NT2/D1 (cell line): ENCODE results near the gene SPDYE17.
"Not testable (repeated sequence)": the region's sequence is repeated elsewhere in the genome, so short reads cannot be mapped to it uniquely, and the experiment has no call there.

ENCODE experiments used
- DNase-seq: peaks from one replicate; pipeline ENCODE4 v3.0.0-alpha.2; 2011; ENCODE audit warnings: low read depth, low spot score
- H3K27me3 ChIP-seq: 2 replicates; pipeline ENCODE4 v1.6.0; 2011; ENCODE audit warnings: mild to moderate bottlenecking; ENCODE audit not compliant: insufficient read length, insufficient read depth
- H3K36me3 ChIP-seq: 2 replicates; pipeline ENCODE4 v1.6.1; 2011; ENCODE audit warnings: mild to moderate bottlenecking, low read length, mixed read lengths; ENCODE audit not compliant: insufficient read depth, insufficient read length
- H3K4me1 ChIP-seq: 2 replicates; pipeline ENCODE4 v1.5.1; 2011; ENCODE audit not compliant: insufficient read depth, insufficient read length
- H3K4me3 ChIP-seq: 2 replicates; pipeline ENCODE4 v1.5.1; 2011; ENCODE audit warnings: low read depth; ENCODE audit not compliant: insufficient read length
- H3K9ac ChIP-seq: 2 replicates; pipeline ENCODE4 v1.6.0; 2011; ENCODE audit warnings: low read depth; ENCODE audit not compliant: insufficient read length
- H3K9me3 ChIP-seq: 2 replicates; pipeline ENCODE4 v1.5.1; 2011; ENCODE audit warnings: mild to moderate bottlenecking, low read length; ENCODE audit not compliant: insufficient read depth

Gene SPDYE17

DNA sequence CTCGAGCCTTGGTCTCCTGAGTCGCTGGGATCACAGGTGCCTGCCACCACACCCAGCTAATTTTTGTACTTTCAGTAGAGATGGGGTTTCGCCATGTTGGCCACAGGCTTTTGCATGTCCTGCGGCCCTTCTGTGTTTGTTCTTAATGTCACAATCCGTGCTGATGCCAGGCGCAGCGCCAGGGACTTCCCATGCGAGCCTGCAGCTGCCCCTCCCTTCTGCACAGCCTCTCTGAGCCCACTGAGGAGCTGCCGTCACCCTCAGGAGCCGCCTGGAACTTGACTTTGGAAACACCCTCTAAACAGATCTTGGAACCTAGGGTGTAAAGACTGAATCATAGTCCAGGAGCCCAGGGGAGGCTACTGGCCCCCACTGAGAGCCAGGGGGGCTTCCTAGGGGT, 24.2 kb downstream of the SPDYE17 start:
- not testable (repeated sequence) for DNase-seq, H3K4me1 ChIP-seq, H3K9me3 ChIP-seq, H3K36me3 ChIP-seq, H3K9ac ChIP-seq, H3K27me3 ChIP-seq, H3K4me3 ChIP-seq

DNA sequence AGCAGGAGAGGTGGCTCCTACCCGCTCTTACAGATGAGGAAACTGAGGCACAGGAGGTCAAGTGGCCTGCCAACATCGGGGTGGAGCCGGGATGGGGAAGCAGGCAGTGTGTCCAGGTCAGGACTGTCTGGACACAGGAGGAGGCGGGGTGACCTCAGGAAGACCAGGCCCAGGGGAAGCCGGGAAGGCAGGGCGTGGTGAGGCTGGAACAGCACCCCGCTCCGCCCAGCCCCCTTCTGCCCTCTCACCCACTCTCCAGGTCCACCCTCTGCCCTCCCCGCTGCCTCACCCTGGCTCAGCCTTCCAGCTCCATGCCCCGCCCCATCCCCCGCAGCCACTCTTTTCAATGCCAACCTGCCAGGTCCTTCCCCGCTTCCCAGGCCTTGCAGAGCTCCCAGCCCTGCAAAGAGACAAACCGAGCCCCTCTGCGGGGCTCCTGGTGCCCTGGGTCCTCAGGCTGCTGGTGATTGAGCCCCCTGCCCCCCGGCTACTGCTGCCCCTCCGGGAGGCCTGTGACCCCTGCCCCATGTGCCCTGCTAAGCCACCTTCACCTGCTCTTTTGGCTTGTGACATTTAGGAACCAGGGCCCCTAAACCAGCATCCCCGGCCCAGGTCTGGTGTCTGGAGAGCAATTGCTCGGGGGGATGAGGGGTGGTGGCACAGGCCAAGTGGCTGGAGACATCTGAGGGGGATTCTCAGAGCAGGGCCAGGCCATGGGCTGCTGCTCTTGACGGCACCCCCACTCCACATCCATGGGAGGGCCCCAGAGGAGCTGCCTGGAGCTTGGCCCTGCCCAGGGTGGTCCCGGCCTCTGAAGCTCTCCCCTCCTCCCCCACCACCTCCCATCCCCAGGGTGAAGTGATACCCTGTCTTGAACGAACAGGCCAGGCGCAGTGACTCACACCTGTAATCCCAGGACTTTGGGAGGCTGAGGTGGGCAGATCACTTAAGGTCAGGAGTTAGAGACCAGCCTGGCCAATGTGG, 25.7 kb downstream of the SPDYE17 start:
- not testable (repeated sequence) for H3K27me3 ChIP-seq, H3K4me1 ChIP-seq, H3K9me3 ChIP-seq, H3K4me3 ChIP-seq, DNase-seq, H3K9ac ChIP-seq, H3K36me3 ChIP-seq

DNA sequence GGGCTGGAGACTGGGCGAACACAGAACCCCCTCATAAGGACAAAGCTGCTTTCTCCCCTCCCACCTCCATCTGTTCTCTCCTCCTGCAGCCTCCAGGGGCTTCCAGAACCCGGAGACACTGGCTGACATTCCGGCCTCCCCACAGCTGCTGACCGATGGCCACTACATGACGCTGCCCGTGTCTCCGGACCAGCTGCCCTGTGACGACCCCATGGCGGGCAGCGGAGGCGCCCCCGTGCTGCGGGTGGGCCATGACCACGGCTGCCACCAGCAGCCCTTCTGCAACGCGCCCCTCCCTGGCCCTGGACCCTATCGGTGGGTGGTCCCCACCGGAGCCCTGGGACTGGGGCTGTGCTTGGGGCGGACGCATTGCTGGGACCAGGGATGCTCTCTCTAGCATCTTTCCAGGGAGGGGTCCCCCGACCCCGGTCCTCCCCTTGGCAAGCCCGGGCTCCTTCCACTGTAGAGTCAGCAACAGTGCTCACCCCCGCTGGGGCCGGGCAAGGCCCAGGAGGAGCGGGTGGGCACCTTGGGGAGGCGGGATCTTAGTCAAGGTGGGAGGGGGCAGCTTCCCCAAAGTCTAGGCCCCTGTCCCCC, 26.6 kb downstream of the SPDYE17 start:
- not testable (repeated sequence) for H3K27me3 ChIP-seq, H3K9ac ChIP-seq, H3K36me3 ChIP-seq, DNase-seq, H3K4me1 ChIP-seq, H3K9me3 ChIP-seq, H3K4me3 ChIP-seq

DNA sequence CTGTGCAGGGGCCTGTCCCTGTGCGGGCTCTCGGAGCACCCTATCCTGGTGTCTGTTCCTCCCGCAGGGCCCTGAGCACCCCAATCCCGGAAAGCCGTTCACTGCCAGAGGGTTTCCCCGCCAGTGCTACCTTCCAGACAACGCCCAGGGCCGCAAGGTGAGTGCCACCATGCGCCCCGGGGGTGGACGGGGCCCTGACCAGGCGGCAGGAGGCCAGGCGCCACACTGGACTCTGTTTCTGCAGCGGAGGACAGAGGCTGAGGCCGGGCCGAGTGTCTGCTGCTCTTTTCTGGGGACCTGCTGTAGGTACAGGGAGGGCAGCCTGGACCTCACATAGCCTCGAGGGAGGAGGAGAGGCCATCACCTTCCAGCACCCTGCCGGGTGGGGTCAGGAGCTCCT, 28.0 kb downstream of the SPDYE17 start:
- not testable (repeated sequence) for H3K4me1 ChIP-seq, H3K36me3 ChIP-seq, DNase-seq, H3K9me3 ChIP-seq, H3K9ac ChIP-seq, H3K4me3 ChIP-seq, H3K27me3 ChIP-seq

DNA sequence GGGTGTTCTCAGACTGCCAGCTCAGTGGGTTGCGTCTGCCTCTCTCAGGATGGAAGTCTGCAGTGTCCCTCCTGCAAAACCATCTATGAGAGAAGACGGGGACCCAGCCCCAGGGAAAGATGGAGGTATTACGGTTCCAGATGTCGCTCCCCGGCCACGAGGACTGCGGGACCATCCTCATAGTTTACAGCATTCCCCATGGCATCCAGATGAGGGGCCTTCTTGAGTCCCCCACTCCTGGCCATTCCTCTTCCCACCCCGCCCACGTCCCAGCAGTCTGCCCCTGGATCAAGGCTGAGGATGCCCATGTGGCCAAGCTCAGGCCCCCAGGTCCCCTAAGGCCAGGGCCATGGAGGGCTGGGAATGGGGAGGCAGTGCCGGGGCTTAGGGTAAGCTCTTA, 28.9 kb downstream of the SPDYE17 start:
- H3K4me1 ChIP-seq, H3K27me3 ChIP-seq, H3K9ac ChIP-seq, H3K4me3 ChIP-seq, H3K36me3 ChIP-seq, H3K9me3 ChIP-seq, DNase-seq: not testable (repeated sequence)

DNA sequence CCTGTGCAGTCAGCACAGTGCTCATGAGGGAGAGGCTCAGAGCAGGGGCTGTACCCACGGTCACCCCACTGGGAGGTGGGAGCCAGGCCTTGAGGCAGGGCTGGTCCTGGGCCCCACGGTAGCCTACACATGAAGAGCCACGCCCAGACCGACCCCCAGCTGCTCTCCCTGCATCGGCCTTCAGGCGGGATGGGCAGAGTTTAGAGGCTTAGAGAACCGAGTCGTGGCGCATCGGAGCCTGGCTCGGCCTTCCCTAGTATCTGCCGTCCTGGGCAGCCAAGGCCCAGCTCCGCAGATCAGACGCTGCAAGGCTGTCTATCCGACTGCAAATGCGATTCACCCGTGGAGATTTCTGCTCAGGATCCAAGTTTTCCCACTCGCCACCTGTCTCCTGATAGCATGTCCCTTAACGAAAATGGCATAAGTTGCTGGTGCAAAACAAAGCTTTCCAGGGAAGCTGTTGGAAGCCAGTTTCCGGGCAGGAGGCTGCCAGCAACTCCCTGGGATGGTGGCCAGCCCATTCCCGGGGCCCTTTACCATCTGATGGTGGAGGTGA, 29.4 kb downstream of the SPDYE17 start:
- not testable (repeated sequence) for H3K4me1 ChIP-seq, H3K9me3 ChIP-seq, H3K36me3 ChIP-seq, H3K4me3 ChIP-seq, H3K27me3 ChIP-seq, DNase-seq, H3K9ac ChIP-seq

DNA sequence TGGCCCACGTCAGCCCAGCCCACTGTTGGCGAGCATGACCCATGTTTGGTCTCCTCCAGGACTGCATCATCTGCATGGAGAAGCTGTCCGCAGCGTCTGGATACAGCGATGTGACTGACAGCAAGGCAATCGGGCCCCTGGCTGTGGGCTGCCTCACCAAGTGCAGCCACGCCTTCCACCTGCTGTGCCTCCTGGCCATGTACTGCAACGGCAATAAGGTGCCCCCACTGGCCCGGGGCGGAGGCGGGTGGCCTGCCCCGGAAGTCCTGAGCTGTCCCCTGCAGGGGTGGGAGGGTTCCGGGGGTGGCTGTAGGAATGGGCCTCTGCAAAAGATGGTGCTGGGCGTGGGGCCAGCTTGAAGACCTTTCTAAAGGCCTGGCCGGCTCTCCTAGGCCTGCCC, 30.1 kb downstream of the SPDYE17 start:
- H3K27me3 ChIP-seq, H3K36me3 ChIP-seq, H3K9ac ChIP-seq, DNase-seq, H3K4me3 ChIP-seq, H3K4me1 ChIP-seq, H3K9me3 ChIP-seq: not testable (repeated sequence)

DNA sequence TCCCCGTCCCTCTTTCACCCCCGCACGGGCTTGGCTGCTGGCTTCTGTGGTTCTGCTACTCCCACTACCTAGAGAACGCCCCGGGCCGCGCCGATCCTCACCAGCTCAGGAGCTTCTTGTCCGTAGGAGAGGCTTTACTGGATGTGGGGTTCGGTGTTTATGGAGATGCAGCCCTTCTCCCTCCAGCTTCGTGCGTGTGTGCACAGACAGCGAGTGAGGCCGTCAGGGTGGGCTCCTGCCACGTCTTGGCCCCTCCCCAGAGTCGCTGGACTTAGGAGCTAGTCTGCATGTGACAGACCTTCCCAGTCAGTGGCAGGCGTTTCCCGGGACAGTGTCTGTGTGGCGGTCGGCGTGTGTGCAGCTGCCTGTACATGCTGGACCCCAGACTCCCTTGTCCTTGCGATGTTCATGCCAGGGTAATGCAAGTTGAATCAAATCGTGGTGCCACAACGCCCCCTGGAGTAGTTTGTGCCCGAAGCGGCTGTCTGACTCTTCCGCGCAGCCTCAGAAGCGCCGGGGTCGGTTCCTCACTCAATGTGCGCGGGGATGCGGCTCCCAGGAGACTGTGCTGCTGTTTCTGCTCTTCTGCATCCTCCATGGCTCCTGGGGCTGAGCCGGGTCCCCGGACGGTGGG, 32.6 kb downstream of the SPDYE17 start:
- DNase-seq, H3K9me3 ChIP-seq, H3K4me1 ChIP-seq, H3K36me3 ChIP-seq, H3K9ac ChIP-seq, H3K27me3 ChIP-seq, H3K4me3 ChIP-seq: not testable (repeated sequence)

DNA sequence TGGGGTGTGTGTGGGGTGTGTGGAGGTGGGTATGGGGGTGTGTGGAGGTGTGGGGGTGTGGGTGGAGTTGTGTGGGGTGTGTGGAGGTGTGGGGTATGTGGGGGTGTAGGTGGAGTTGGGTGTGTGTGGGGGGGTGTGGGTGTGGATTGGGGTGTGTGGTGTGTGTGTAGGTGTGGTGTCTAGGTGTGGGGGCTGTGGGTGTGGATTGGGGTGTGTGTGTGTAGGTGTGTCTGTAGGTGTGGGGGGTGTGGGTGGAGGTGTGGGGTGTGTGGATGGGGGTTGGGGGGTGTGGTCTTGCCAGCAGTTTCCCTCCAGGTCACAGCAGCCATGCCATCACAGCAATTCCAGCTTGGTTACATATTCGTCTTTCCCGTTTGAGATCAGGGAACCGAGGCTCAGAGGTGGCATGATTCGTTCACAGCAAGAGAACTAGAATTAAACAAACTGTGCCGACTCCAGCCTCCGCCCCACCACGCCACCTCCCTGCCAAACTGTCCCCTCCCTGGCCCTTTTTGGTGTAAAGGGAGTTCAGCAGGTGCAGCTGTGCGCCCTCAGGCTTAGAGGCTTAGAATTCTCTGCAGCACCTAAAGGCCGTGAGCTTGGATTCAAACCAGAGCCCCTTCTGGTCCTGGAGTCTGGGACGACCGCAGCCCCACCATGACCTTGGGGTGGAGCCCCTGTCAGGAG, 33.3 kb downstream of the SPDYE17 start:
- not testable (repeated sequence) for H3K9ac ChIP-seq, DNase-seq, H3K27me3 ChIP-seq, H3K9me3 ChIP-seq, H3K4me1 ChIP-seq, H3K4me3 ChIP-seq, H3K36me3 ChIP-seq
